Measurements from ENCODE around the gene C4A.
"Not testable (repeated sequence)": the region's sequence is repeated elsewhere in the genome, so short reads cannot be mapped to it uniquely, and the experiment has no call there.

C4A gene

DNA sequence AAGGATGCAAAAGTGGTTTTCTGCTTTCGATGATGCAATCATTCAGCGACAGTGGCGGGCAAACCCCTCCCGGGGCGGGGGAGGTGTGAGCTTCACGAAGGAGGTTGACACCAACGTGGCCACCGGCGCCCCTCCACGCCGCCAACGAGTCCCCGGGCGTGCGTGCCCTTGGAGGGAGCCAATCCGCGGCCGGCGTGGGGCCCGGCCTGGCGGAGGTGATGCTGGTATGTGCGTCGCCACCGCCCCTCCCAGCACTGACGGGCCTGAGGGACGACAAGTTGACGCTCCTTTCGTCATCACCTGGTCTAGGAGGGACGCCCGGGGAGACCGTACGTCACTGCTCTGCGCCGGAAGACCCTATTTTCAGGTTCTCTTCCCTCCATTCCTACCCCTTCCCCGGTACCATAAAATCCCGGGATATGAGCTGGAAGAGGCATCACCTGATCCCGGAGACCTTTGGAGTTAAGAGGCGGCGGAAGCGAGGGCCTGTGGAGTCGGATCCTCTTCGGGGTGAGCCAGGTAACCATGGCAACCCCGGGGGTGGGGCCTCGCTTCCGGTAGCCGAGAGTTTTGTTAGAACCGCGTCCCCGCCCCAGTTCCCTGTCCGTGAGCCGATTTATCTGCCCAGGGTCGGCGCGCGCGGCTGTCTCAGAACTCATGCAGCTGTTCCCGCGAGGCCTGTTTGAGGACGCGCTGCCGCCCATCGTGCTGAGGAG lies 9.7 kb upstream of the C4A start, which contains the start of gene DXO:
DXO (minus strand) TSS at position 146 of the 716 bp plus-strand sequence. CDS start 463 bp downstream, outside the sequence.
- Histone ChIP-seq H2AFZ (ENCODE audit: low read depth, low read length, severe bottlenecking) (peak within 1 kb of the TSS; percentile 74), H3K36me3 (ENCODE audit: low read length) (no peaks in the 10 kb centered on the region), H3K27me3 (ENCODE audit: low read length) (no peaks in the 10 kb centered on the region), H3K79me2 (ENCODE audit: insufficient read depth, low read length) (peaks cover 18% of the 10 kb centered on the region), H3K27ac (ENCODE audit: low read depth, low read length) (peak within 1 kb of the TSS; percentile 79), H4K20me1 (ENCODE audit: low read depth, low read length) (no peaks in the 10 kb centered on the region), H3F3A (ENCODE audit: insufficient read depth) (peaks cover 22% of the 10 kb centered on the region), H3K9me2 (replicated peaks; ENCODE audit: insufficient read depth, low read length) (no peaks in the 10 kb centered on the region), H3K4me2 (ENCODE audit: low read depth, low read length, poor library complexity, severe bottlenecking) (peak within 1 kb of the TSS; percentile 79), H3K4me3 (ENCODE audit: insufficient read depth, low read length, poor library complexity, severe bottlenecking) (peak within 1 kb of the TSS; percentile 80), H3K9ac (ENCODE audit: low read length) (peak within 1 kb of the TSS; percentile 69), H3K9me3 (ENCODE audit: insufficient read depth, low read length) (no peaks in the 10 kb centered on the region)
- TF ChIP-seq, protein P1, sequence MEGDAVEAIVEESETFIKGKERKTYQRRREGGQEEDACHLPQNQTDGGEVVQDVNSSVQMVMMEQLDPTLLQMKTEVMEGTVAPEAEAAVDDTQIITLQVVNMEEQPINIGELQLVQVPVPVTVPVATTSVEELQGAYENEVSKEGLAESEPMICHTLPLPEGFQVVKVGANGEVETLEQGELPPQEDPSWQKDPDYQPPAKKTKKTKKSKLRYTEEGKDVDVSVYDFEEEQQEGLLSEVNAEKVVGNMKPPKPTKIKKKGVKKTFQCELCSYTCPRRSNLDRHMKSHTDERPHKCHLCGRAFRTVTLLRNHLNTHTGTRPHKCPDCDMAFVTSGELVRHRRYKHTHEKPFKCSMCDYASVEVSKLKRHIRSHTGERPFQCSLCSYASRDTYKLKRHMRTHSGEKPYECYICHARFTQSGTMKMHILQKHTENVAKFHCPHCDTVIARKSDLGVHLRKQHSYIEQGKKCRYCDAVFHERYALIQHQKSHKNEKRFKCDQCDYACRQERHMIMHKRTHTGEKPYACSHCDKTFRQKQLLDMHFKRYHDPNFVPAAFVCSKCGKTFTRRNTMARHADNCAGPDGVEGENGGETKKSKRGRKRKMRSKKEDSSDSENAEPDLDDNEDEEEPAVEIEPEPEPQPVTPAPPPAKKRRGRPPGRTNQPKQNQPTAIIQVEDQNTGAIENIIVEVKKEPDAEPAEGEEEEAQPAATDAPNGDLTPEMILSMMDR (IDR thresholded peaks at IDR 0.05; ENCODE audit: insufficient read depth, low read length, poor library complexity, severe bottlenecking) = no peak
- TF ChIP-seq EZH2phosphoT487 (conservative IDR thresholded peaks at IDR 0.05; ENCODE audit: low read length) = no peak

DNA sequence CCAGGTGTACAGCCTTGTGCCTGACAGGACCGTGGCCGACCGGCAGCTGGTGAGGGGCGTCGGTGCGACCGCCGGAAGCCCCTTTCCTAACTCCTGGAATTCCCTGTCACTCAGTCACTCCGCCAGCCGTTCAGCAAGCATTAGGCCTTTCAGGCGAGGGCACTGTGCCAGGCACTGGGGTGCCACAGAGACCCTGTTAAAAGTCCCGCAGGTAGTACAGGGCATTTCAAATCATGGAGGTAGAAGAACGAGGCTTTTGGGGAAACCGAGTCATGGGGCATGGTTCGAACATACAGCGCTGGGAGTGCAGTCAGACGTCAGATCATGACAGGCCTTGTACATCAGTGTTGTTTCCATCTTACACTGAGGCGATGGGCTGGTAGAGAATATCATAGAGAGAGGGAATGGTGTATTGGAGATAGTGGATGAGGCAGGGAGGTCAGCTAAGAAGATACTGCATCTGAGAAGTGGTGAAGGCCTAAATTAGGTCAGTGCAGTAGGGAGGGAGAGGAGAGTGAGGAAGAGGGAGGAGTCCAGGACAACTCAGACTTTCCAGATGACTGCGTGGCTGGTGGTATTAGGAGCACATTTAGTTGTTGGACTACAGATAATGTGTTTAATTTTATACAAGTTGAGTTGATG lies 9.0 kb upstream of the C4A start:
- Histone ChIP-seq H3K36me3 (ENCODE audit: low read length) (no peaks in the 10 kb centered on the region), H3K27ac (ENCODE audit: low read depth, low read length) (peak overlapping the region; percentile 79), H3K79me2 (ENCODE audit: insufficient read depth, low read length) (peaks cover 18% of the 10 kb centered on the region)

GRCh38 chr6:31976065-31976464 lies 5.8 kb upstream of the C4A start:
- not testable (repeated sequence) for H3K9ac ChIP-seq (ENCODE audit: low read length); H3K4me3 ChIP-seq (ENCODE audit: insufficient read depth, low read length, poor library complexity, severe bottlenecking); H2AFZ ChIP-seq (ENCODE audit: low read depth, low read length, severe bottlenecking); H3K27me3 ChIP-seq (ENCODE audit: low read length); H4K20me1 ChIP-seq (ENCODE audit: low read depth, low read length); H3K27ac ChIP-seq (ENCODE audit: low read depth, low read length); H3K9me2 ChIP-seq (replicated peaks; ENCODE audit: insufficient read depth, low read length); H3K4me2 ChIP-seq (ENCODE audit: low read depth, low read length, poor library complexity, severe bottlenecking); H3K36me3 ChIP-seq (ENCODE audit: low read length); H3K9me3 ChIP-seq (ENCODE audit: insufficient read depth, low read length)
- Histone ChIP-seq H3F3A (ENCODE audit: insufficient read depth) (peaks cover 20% of the 10 kb centered on the region), H3K79me2 (ENCODE audit: insufficient read depth, low read length) (peaks cover 14% of the 10 kb centered on the region)

More for the DNA sequence above, 9.0 kb upstream of the C4A start:
- Histone ChIP-seq H3K4me3 (ENCODE audit: insufficient read depth, low read length, poor library complexity, severe bottlenecking) (peak overlapping the region; percentile 80), H2AFZ (ENCODE audit: low read depth, low read length, severe bottlenecking) (peak overlapping the region; percentile 74), H3K9ac (ENCODE audit: low read length) (peak overlapping the region; percentile 69), H4K20me1 (ENCODE audit: low read depth, low read length) (no peaks in the 10 kb centered on the region), H3K9me3 (ENCODE audit: insufficient read depth, low read length) (no peaks in the 10 kb centered on the region), H3K4me2 (ENCODE audit: low read depth, low read length, poor library complexity, severe bottlenecking) (peak overlapping the region; percentile 79), H3K9me2 (replicated peaks; ENCODE audit: insufficient read depth, low read length) (no peaks in the 10 kb centered on the region), H3K27me3 (ENCODE audit: low read length) (no peaks in the 10 kb centered on the region), H3F3A (ENCODE audit: insufficient read depth) (peaks cover 22% of the 10 kb centered on the region)
- TF ChIP-seq, protein P1 (IDR thresholded peaks at IDR 0.05; ENCODE audit: insufficient read depth, low read length, poor library complexity, severe bottlenecking) = no peak
- no peak for TF ChIP-seq EZH2phosphoT487 (conservative IDR thresholded peaks at IDR 0.05; ENCODE audit: low read length)

Data from SU-DHL-6 (cell line).